NK-92 treated with Interleukin-12 subunit alpha and Interleukin-12 subunit beta, amount 100 ng/mL, for 24 hours (cell line): ENCODE results near the gene SRGAP3.

Experiments
- DNase-seq: peaks from one replicate; lab custom pipeline; 2025; lab: John Stamatoyannopoulos, UW

SRGAP3 gene

DNA sequence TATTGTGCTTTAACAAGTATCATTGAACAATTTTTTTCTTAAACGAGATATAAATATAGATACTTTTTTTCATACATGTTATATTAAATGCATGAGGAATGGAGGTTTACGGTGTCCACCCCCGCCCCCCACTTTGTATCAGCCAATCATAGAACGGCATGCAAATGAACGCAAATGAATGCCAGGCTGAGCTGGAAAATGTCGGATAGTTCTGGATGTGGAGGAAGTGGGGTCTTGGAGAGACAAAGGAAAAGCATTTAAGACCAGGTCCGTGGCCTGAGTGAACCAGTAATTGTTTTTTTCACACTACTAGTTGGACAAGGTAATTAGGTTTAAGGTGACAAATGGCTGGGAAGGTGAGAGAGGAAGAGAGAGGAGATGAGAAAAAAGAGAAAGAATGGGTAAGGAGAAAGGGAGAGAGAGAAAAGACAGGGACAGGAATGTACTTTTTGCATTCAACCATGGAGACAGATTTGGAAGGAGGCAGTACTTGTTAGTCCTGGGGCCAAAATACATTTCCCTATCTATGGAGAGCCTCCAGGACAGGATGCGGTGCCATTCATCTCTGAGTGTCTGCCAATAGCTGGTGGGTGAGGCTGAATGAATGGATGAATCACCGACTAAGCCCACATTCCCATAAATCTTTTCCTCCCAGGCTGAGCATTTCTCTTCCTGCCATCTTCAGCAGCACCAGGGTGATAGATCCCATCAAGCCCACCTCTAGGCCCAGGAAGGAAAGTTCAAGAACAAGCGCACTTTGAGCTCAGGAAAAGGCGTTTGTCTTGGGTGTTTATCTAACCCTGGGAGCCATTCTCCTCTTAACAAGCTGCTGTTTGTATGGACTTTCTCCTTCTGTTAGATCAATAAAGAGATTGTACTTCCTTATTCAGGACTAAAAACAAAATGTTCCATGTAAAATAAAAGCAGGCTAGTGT, 284.7 kb downstream of the SRGAP3 start:
- DNase-seq, result no peak

DNA sequence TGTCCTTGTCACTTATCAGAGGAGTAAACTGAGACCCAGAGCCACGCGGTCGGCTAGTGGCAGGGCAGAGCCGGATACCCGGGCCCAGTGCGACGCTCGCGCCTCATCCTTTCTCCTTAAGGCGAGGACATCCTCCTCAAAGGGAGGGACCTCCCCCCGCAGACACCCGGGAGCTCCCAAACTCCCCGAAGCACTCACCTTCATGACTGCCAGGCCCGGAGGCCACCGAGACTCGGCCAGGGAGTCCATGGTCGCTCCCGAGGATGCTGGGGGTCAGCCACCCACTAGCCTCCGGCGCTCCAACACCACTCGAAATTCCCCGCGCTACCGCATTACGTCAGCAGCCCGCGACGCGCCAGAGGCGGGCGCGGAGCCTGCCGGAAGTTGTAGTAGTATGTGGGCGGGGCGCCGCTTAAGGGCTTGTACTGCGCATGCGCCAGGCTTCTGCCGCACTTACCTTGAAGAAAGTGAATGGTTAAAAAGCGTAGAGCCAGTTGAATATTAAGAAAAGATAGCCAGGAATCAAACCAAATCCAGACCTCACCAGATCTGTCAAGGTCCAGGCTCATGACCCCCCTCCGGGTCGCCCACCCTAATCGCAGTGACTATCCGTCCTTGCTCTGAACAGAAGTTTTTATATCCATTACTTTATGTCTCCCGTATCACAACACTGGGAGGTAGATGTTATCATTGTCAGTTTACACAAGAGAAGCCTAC, 286.2 kb downstream of the SRGAP3 start, which contains the start of gene RAD18:
Gene RAD18, minus strand, starts transcription at position 336 of the 717 bp plus-strand sequence. Its CDS starts 87 bp downstream, at position 249.
- peak; percentile 79 for DNase-seq

DNA sequence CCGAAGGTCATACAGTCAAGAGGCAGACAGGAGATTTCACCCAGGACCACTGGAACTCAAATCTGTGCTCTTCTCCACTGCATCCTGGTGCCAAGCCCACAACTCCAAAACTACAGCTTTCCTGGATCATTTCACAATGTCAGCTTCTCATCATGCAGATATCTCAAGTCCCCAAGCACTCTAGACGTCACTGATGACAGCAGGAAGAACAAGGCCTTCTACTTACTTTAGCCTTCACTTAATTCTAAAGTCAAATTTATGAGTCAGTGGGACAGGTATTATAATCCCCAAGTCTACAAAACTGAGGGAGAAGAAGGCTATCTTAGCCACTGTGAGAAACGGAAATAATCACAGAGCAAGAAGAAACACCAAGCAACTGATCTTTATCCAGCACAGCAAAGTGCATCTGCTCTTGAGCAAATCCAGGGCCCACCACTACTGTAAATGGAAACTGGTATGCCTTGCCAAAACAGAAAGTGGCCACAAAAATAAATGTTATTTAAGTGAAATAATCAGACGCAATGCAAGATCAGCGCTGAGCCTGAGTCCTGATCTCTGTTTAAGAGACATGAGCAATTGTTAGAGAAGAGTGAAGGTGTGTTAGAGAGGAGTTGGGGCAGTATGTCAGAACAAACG, 287.1 kb downstream of the SRGAP3 start:
- DNase-seq, result no peak

DNA sequence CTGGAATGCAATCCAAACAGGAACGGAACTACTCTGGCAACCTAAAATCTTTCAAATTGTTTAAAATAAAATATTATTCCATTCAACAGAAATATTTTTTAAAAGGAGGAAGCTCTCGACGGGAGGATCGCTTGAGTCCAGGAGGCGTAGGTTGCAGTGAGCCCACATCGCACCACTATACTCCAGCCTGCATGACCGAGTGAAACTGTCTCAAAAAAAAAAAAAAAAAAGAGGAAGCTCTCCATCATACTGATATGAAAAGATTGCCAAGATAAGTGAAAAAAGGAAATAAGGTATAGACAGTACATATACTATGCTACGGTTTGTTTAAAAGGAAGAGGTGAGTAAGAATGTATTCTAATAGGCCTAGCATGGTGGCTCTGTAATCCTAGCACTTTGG, 289.8 kb downstream of the SRGAP3 start:
- DNase-seq, result no peak

DNA sequence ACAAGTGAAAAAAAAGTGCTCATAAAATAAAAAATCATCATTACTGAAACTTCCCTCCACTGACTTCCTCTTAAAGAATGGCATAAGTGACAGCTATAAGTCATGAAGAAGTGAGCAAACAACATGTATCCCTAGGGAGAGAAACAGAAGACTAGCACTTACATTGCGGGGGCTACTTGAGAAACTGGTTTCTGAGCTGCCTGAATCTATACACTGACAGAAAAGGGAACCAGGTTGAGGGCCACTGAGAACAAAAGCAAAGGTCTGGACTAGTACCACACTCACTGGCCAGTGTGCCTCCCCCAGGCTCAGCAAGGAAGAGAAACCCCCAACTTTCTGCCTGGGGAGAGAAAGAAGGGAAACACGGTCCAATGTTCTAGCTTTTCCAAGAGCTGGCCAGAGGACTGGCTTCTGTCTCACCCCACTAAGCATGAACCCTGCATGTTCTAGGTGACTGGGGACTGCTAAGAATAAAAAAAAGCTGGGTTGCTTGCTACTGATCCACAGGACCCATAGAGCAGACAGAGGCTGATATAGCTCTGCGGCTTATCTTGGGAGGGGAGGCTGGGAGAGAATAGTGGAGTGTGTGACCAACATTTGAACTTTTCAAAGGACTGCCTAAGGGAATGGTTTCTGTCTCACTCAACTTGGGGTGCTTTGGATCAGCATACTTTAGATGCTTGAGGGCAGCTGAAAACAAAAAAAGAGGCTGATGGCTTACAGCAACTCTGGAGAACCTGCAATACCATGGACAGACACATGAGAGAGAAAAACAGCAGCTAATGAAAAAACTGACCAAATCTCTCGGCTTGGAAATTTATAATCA, 294.3 kb downstream of the SRGAP3 start:
- no peak for DNase-seq

DNA sequence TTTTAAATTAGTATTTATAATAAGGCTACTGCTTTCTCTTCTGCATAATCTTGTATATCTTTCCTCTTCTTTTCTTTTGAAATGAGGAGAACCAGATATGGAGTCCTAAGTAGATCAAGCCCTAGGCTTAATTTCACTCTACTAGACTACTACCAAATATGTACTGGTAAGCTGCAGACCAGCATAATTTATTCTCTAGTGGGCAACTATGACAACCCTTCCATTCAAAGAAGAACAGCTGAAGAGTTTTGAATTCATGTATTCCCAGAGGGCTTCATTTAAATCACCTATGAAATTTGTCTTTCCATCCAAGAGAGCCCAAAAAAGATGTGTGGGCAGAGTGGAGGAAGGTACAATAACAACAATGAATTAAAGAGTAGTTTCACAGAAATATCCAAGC, 296.1 kb downstream of the SRGAP3 start:
- no peak for DNase-seq

DNA sequence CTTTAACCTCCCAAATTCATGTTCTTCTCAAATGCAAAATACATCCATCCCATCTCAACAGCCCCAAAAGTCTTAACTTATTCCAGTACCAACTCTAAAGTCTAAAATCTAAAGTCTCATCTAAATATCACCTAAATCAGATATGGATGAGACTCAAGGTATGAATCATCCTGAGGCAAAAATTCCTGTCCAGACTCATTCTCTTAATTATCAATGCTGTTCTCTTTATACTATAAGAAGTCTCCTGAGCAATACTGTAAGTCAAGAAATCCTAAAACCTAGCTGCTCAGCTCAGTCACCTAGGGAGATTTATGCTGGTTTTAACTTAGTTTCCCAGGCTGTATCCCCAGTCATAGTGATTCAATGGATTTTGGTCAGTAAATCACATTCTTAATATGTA, 297.3 kb downstream of the SRGAP3 start:
- DNase-seq, result no peak

DNA sequence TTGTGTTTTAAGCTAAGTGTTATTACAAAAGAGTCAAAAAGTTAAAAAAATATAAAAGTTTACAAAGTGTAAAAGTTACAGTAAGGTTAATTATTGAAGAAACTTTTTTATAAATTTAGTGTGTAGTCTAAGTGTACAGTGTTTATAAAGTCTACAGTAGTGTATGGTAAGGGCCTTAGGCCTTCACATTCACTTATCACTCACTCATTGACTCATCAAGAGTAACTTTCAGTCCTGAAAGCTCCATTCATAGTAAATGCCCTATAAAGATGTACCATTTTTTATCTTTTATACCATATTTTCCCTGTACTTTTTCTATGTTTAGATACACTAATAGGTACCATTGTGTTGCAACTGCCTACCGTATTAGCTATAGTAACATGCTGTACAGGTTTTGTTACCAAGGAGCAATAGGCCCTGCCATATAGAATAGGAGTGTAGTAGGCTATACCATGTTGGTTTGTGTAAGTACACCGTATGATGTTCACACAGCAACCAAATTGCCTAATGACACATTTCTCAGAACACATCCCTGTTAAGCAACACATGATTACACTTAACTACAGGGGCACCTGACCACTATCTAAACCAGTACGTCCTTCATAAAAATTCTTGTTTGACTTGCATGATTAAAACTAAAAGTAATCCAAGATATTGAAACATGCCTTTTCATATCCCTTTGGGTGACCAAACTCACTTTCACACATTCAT, 303.4 kb downstream of the SRGAP3 start:
- no peak for DNase-seq

DNA sequence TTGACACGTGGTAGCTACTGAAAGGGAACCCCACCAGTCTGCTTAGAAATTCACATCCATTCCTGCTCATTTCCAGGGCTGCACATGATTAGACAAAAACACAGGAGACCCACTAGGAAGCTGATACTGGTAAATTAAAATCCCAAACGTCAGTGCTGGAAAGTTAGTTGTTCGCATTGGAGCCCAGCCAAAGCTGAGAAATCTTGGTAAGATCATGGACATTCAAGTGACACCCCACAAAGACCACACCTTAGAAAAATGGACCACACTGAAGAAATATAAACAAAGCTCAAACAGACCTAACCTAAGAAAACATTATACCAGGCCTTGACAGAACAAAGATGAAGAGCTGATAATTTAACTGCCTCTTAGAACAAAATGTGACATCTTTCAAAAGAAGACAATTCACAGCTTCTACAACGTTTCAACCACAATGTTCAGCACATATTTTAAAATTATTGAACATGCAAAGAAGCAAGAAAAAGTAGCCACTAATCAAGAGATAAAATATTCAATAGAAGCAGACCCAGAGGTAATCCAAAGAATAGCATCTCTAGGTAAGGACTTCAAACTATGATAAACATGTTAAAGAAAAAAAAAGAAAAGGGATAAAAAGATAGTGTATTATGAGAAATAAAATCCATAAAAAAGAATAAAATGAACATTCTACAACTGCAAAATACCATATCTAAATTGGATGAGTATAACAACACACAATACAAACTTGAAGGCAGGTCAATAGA, 306.5 kb downstream of the SRGAP3 start:
- no peak for DNase-seq

DNA sequence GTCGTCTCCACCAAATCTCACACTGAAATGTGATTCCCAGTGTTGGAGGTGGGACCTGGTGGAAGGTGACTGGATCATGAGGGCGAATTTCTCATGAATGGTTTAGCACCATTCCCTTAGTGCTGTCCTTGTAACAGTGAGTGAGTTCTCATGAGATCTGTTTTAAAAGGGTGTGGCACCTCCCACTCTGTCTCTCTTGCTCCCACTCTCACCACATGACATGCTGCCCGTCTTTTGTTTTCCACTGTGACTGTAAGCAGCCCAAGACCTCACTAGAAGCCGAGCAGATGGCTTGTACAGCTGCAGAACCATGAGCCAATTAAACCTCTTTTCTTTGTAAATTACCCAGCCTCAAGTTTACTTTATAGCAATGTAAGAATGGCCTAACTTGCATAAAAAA, 307.3 kb downstream of the SRGAP3 start:
- DNase-seq, result no peak

DNA sequence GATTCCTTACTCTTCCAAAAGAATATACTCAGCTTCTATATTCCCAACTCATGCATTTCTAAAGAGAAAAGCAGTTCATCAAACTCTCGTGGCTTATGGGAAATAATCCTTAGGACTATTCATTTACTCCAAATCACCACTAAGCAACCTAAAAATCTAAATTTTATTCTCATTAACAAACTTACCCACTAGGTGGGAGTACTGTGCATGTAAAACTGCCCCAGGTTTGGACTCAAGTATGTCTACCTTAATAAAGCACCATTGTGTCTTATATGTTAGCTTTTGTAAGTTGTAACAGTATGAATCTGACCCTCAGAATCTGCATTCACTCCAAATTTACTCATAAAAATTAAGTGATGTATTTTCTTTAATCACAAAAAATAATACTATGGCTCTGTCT, 311.4 kb downstream of the SRGAP3 start:
- DNase-seq, result no peak

DNA sequence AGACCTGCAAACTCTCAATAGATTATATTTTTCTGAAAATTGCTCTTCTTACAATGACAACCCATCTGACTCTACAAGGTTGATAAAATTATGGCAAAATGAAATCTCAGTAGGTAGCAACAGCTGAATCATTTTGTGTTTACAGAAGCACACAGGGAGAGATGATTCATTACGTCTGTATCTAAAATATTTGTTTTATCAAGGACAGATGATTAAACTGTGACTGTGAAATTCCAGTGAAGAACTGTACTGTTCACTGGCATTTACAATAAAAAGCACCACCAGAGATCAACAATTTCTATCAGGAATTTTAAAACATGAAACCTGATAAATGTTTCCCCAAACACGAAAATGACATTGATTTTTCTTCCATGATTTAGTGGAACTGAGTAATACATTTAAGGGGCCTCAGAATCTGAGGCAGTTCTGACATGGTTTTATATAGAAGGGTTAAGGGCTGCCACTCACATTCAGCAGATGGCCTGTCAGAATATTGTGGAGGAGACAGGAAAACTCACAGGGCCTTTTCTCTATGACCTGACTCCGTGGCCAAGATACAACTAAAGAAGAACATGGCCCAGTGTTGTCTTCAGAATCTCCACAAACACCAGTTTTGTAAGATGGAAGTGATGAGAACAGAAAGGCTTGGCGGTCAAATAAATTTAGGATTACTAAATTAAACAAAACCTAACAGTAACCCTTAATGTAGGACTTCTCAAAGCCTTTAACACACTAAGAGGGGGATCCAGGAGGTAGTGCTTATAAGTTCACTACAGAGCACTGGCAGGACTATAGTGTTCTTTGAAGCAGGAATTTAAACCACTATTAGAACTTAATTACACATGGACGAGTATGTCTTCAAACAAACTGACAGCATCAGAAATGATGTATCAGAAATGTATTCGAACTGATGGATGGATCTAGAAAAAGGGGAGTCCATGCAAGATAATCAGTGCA, 312.1 kb downstream of the SRGAP3 start:
- no peak for DNase-seq

DNA sequence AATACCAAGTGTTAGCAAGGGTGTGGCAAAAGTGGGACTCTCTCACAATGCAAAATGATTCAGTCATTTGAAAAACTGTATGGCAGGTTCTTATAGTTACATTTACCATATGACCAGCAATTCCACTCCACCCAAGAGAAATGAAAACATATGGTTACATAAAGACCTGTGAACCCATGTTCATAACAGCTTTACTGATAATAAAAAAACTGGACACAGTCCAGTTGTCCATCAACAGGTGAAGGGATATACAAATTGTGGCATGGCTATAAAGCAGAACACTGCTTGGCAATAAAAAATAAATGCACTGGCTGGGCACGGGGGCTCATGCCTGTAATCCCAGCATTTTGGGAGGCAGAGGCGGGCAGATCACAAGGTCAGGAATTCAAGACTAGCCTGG, 316.9 kb downstream of the SRGAP3 start:
- no peak for DNase-seq

DNA sequence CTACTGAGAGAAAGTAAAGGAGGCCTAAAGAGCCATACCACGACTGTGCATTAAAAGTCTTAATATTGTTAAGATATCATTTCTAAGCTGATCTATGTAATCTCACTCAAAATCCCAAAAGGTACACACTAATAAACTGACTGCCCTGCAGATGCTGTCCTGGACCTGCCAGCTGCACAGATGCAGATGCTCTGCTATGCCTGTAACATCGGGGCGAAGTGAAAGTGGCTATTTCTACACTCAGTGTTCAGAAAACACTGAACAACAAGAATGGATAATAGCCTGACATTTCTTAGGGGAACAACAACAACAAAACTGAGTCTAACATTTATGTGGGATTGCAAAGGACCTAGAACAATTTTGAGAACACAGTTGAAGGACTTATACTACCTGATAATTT, 318.1 kb downstream of the SRGAP3 start:
- no peak for DNase-seq
